Hepatic stellate cell (primary cell): ENCODE results near the gene LHPP.
"Not testable (repeated sequence)": the region's sequence is repeated elsewhere in the genome, so short reads cannot be mapped to it uniquely, and the experiment has no call there.

Experiments used
- DNase-seq: peaks from one replicate; pipeline ENCODE4 v3.0.0; 2011; ENCODE audit warnings: low spot score

LHPP gene

GRCh38 chr10:124606822-124607221, 145.2 kb downstream of the LHPP start:
- DNase-seq, result no peak

- no peak for DNase-seq
Measured at GRCh38 chr10:124607693-124608092, 146.1 kb downstream of the LHPP start.

GRCh38 chr10:124608093-124608721, 146.6 kb downstream of the LHPP start:
- DNase-seq, result no peak

- no peak for DNase-seq
Measured at GRCh38 chr10:124609698-124610097, 148.1 kb downstream of the LHPP start.

GRCh38 chr10:124610186-124610585, 148.6 kb downstream of the LHPP start:
- not testable (repeated sequence) for DNase-seq

- not testable (repeated sequence) for DNase-seq
Measured at GRCh38 chr10:124610851-124611250, 149.2 kb downstream of the LHPP start.

- no peak for DNase-seq
Measured at GRCh38 chr10:124611738-124612137, 150.1 kb downstream of the LHPP start.

GRCh38 chr10:124612611-124613498, 151.2 kb downstream of the LHPP start:
- peak; percentile 76 for DNase-seq

GRCh38 chr10:124614003-124614659, 152.5 kb downstream of the LHPP start:
- DNase-seq, result no peak

GRCh38 chr10:124615259-124615658, 153.6 kb downstream of the LHPP start:
- no peak for DNase-seq

- DNase-seq, result no peak
Measured at GRCh38 chr10:124616040-124616835, 154.6 kb downstream of the LHPP start.

- DNase-seq, result no peak
Measured at GRCh38 chr10:124616836-124617130, 155.2 kb downstream of the LHPP start.

GRCh38 chr10:124618470-124619073, 156.9 kb downstream of the LHPP start:
- no peak for DNase-seq

- no peak for DNase-seq
Measured at GRCh38 chr10:124619195-124619594, 157.6 kb downstream of the LHPP start.

- DNase-seq, result no peak
Measured at GRCh38 chr10:124619802-124620490, 158.3 kb downstream of the LHPP start.

GRCh38 chr10:124621637-124622036, 160.0 kb downstream of the LHPP start:
- DNase-seq, result no peak

GRCh38 chr10:124622158-124622557, 160.5 kb downstream of the LHPP start:
- DNase-seq, result no peak

- no peak for DNase-seq
Measured at GRCh38 chr10:124622866-124623536, 161.4 kb downstream of the LHPP start.

- DNase-seq, result no peak
Measured at GRCh38 chr10:124624006-124624405, 162.4 kb downstream of the LHPP start.

GRCh38 chr10:124624466-124624865, 162.8 kb downstream of the LHPP start:
- DNase-seq, result no peak

- DNase-seq, result no peak
Measured at GRCh38 chr10:124624895-124625294, 163.3 kb downstream of the LHPP start.
